ENCODE measurements around the gene GSK3B.
"Not testable (repeated sequence)": the region's sequence is repeated elsewhere in the genome, so short reads cannot be mapped to it uniquely, and the experiment has no call there.

Gene GSK3B

DNA sequence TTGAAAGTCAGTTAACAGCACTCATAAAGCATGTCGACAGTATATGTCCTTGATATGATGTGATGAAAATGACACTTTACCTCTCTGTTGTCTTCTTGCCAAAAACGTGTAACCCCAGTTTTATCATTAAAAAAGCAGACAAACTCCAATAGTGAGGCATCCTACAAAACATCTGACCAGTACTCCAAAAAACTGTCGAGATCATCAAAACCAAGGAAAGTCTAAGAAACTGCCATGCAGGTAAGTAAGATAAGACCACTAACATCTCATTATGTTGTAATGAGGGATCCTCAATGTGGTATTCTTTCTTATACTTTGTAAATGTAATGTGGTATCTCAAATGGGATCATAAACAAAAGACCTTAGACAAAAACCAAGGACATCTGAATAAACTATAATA lies 160.0 kb downstream of the GSK3B start:
- no peak for DNase-seq (ENCODE audit: low spot score)

GRCh38 chr3:119933207-119933606 lies 161.0 kb downstream of the GSK3B start:
- DNase-seq (ENCODE audit: low spot score): no peak

DNA sequence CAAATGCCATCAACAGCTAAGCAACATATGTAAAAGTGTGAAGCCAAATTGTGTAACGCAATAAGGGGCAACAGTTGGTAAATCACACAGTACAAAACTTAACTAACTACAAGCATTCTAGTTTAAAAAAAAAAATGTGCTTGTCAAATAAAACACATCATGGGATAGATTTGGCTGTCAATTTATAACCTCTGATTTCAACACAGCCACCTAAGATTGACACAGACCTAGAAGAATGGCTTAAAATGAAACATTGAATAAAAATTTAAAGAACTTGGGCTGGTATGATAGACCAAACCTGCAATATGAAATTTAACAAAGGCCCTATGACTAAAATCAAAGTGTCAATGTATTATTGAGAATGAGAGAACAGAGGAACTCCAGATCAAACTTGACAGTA lies 164.0 kb downstream of the GSK3B start:
- no peak for DNase-seq (ENCODE audit: low spot score)

DNA sequence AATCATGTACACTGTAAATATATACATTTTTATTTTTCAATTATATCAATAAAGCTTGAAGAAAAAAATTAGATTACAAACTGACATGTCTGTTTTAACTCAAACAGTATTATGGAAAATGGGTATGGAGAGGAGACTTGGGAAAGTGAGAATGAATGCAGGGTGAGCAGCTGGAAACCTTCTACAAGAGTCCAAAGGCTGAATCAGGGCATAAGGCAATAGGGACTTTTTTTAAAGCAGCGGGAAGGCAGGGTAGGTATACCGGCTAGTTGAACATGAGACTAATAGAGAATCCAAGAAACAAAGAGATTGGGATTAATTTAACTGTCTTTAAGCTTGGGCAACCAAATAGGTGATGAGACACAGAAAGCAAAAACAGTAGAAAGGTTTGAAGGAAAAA lies 167.1 kb downstream of the GSK3B start:
- DNase-seq (ENCODE audit: low spot score): no peak

DNA sequence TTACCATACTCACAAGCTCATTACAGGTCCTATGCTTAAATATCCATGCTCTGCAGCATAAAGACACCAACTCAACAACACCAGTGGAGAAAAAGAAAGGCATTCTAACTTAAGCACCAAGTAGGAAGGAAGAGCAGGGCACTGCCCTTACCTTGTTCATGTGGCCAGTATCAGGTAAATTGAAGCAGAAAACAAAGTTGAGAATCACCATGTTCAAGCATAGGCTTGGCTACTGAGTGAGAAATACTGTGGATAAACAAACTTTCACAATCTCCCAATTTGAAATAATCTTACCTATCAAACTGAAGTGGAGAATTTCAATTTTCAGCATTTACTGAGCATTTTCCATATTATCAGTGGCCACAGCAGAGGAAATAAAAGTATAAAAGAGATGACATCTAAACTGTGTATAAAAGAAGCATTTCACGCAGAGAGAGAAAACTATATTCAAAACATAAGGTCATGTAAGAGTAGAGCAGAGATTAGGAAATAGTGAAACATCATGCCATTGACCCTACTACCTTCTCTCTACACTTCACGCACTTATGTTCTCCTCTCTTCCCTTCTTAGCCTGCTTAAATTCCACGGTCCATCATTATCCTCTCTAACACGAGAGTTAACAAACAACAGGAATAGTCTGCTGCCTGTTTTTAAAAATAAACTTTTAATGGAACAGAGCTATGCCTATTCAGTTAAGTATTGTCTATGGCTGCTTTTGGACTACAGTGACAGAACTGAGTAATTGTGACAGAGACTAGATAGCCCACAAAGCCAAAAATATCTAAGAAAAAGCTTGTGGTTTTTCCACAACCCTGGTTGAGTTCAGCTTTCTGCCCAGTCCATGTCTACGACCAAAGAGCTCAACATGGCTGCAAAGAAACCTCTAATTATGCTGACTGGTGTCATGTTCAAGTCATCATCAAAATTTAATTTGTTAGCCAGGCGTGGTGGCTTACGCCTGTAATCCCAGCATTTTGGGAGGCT lies 169.8 kb downstream of the GSK3B start:
- DNase-seq (ENCODE audit: low spot score): no peak

DNA sequence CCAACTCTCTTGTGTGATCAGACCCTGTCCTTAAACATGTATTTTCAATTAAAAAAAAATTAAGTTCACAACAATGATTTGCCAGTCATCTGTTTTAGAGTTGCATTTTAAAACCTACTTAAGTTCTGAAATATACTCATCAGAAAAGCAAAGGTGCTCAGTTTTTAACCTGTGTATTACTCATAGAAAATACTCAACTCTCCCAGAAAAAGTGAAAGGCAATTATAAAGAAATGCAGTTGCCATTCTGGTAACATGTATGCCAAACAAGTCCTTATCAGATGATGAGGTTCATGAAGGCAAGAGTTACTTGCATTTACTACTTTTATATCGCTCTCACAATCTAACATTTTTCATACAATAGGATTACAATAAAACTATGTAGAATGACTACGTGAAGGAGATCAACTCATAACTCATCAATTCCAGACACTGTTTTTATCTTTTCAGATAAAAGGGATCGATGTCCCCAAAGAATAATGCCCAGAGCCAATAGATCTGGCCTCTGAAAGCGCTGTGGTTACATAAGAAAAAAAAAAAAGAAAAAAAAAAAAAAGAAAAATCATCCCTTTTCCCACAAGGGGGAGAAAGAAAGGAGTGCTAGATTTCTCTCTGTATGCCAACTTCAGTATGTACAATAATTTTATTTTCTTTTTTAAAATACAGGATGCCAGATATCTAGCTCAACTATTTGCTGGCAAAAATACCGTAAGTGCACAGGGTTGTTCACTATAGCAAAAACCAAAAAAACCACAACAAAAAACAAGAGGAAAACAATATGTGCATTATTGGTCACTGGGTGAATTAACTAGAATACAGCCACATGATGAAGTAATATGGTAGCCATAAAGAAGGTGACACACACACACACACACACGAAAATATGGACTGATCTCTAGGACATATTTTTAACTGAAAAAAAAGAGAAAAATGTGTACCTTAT lies 175.0 kb downstream of the GSK3B start:
- no peak for DNase-seq (ENCODE audit: low spot score)

DNA sequence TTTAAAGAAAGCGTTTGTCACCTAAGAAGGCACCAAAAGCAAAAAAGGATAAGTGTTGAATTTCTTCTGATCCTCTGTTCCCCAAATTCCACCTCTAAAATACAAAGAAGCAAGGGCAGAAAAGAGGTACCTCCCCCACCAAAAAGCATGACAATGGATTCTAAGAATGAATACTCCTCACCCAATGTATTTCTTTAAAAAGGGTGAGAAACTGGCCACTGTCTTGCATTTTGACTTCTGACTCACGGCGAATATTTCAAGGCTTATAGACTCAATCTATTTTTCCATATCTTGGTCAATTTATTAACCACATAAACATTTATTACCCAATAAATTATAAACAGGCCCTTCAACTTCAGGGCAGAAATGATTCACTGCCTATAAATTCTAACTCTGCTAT lies 181.2 kb downstream of the GSK3B start:
- no peak for DNase-seq (ENCODE audit: low spot score)

DNA sequence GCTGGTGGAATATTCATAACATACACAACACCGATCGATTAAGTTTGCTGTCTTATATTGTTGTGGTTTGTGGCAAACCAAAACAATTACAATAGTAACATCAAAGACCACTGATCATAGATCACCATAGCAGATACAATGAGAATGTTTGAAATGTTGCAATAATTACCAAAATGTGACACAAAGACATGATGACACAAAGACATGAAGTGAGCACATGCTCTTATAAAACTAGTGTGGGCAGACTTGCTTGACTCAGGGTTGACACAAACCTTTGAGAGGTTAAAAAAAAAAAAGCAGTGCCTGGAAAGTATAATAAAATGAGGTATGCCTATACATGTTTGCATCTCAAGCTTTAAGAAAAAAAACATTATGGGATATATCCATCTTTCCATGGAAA lies 182.0 kb downstream of the GSK3B start:
- DNase-seq (ENCODE audit: low spot score): no peak

- DNase-seq (ENCODE audit: low spot score): no peak
Observed at GRCh38 chr3:119911748-119912147, 182.5 kb downstream of the GSK3B start.

GRCh38 chr3:119902061-119902460 lies 192.2 kb downstream of the GSK3B start:
- no peak for DNase-seq (ENCODE audit: low spot score)

DNA sequence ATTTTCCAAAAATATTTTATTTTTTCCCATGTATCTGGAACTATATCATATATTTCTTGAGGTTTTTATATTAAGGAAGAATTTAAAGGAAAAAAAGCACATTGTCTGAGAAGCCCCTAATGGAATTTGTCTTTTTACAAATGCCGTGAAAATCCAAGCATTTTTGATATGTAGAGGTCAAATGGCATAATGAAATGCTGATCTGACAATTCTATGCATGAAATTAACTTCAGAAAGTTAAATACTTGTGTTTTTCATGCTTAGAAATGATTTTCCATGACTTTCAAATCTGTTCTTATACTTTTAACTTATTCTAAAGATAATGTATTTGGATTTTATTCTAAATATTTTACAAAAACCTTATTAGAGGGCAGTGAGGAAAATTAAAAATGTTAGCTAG lies 193.1 kb downstream of the GSK3B start:
- DNase-seq (ENCODE audit: low spot score): no peak

DNA sequence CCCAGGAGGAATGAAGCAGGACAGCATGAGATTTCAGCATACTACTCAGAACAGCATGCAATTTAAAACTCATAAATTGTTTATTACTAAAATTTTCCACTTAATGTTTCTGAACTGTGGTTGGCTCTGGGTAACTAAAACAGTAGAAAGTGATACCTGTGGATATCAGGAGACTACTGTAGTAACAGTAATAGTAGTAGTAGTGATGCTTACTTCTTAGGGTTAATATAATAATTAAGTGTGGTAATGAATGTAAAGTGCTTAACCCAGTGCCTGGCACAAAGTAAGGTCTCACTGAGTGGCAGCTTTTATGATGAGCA lies 195.1 kb downstream of the GSK3B start:
- DNase-seq (ENCODE audit: low spot score): no peak

DNA sequence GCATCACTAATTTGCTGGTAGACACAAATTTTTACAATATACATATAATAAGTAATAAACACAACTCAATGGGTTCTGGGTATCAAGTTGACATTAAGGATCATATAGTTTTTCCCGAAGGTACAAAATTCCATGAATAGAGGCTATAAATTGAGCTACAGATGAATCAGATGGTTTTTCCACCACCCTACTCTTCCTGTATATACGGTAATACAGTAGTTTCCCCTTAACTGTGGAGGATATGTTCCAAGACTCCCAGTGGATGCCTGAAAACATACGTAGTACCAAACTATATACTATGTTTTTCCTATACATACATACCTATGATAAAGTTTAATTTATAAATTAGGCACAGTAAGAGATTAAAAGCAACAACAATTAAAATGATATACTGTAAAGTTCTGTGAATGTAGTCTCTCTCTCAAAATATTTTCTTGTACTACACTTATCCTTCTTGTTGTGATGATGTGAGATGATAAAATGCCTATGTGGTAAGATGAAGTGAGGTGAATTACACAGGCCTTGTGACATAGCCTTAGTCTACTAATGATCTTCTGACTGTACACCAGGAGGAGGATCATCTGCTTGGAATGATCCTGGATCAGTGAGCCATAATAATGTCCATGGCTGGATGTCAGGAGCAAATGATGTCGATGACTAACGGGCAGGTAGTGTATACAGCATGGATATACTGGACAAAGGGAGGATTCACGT lies 195.6 kb downstream of the GSK3B start:
- DNase-seq (ENCODE audit: low spot score): no peak

DNA sequence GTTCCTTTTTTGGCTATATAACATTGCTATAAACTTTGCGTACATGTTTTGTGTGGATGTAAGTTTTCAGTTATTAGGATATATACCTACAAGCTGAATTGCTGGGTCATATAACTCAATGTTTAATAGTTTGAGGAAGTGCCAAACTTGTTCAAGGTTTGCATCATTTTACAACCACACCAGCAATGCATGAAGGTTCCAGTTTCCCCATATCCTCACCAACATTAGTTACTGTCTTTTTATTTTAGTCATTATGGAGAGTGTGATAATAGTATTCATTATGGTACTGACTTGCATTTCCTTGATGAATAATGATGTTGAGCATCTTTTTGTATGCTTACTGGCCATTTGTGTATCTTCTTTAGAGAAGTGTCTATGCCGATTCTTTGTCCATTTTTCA lies 200.1 kb downstream of the GSK3B start:
- DNase-seq (ENCODE audit: low spot score): no peak

DNA sequence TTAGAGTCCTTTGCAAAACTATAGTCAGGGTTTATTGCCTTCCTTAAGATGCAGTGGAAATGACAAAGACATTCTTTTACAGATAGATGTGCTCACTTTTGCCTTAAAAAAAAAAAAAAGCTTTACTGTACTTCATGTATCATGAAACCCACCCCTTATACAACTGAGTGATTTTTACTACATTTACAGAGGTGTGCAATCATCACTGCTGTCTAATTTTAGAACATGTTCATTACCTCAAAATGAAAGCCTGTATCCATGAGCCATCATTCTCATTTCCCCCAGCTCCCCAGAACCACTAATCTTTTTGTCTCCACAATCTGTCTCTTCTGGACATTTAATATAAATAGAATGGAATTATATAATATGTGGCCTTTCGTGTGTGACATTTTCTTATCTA lies 200.5 kb downstream of the GSK3B start:
- DNase-seq (ENCODE audit: low spot score): no peak

GRCh38 chr3:119891944-119892721 lies 202.1 kb downstream of the GSK3B start:
- peak; percentile 63 for DNase-seq (ENCODE audit: low spot score)

DNA sequence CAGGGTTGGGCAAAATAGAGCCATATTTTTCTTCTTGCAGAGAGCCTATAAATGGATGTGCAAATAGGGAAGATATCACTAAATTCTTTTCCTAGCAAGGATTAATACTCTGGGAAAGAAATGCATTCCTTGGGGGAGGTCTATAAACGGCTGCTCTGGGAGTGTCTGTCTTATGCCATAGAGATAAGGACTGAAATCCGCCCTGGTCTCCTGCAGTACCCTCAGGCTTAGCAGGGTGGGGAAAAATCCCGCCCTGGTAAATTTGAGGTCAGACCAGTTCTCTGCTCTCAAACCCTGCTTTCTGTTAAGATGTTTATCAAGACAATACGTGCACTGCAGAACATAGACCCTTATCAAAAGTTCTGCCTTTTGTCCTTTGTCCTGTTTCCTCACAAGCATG lies 205.6 kb downstream of the GSK3B start:
- DNase-seq (ENCODE audit: low spot score): not testable (repeated sequence)

DNA sequence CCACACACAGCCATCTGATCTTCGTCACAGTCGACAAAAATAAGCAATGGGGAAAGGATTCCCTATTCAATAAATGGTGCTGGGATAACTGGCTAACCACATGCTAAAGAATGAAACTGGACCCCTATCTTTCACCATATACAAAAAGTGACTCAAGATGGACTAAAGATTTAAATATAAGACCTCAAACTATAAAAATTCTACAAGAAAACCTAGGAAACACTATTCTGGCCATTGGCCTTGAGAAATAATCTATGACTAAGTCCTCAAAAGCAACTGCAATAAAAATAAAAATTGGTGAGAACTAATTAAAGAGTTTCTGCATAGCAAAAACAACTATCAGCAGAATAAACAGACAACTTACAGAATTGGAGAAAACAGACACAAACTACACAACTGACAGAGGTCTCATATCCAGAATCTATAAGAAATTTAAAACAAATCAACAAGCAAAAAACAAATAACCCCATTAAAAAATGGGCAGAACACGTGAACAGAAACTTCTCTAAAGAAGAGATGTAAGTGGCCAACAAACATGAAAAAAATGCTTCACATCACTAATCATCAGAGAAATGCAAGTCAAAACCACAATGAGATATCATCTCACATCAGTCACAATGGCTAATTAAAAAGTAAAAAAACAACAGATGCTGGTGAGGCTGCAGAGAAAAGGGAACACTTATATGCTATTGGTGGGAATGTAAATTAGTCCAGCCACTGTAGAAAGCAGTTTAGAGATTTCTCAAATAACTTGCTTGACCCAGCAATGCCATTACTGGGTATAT lies 208.3 kb downstream of the GSK3B start:
- no peak for DNase-seq (ENCODE audit: low spot score)

DNA sequence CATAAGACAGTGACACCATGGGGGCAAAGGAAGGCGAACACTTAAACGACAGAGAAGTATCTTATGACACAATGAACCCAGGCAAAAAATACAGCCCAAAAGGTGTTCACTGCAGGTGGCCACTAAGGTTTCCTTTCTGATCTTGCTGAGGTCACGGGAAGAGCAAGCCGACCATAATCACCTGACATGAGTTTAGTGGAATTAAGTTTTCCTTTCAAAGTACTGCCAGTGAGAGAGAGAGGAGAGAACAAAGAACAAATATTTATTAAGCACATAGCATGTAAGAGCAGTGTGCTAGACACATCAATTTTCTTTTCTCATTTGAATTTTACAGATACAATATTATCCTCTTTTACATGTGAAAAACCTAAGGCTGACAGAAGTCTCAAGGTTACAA lies 210.1 kb downstream of the GSK3B start:
- DNase-seq (ENCODE audit: low spot score): no peak

- no peak for DNase-seq (ENCODE audit: low spot score)
Observed at GRCh38 chr3:119883461-119884160, 210.6 kb downstream of the GSK3B start.

Measured in kidney capillary endothelial cell (primary cell).